GM19324 (cell line): ENCODE results near the gene SIVA1.

Experiments
- ATAC-seq: cut with Tn5 transposase; IDR thresholded peaks from one replicate; pipeline ENCODE4 v1.9.1; 2021; ENCODE audit warnings: mild to moderate bottlenecking, moderate library complexity; ENCODE audit not compliant: unreplicated experiment, low FRiP score

The SIVA1 gene

DNA sequence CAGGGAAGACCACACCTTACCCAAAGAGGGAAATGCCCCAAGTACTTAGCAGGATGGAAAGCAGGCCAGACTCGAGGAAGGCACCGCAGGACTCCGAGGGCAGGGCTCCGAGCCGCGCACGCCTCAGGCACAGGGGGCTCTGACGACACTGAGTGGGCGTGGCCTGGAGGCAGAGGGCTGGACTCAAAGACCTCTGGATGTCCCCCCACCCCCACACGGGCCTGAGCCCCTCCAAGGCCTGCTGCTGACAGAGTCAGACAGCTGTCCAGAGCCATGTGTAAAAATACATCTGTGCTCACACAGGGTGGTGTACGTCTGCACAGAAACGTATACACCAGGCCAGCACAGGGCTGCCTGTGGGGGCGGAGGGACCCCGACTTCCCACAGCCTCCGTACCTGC is 41.2 kb downstream of the SIVA1 start:
- no peak for ATAC-seq

DNA sequence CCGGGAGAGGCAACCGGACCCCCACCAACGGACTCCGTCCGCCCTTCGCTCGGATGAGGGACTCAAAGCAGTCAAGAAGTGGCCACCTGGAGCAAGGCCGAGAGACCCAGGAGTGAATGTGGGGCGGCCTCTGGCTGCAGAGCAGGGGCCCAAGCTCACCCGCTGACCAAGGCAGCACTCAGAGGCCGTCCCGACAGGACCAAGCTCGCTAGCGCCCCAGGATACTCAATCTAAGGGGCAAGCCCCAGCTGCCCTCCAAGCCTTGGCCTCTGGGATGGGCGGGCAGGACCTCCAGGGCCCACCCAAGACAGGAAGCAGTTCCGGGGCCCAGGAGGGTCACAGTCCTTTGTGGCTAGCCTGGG is 41.7 kb downstream of the SIVA1 start:
- ATAC-seq, result no peak

DNA sequence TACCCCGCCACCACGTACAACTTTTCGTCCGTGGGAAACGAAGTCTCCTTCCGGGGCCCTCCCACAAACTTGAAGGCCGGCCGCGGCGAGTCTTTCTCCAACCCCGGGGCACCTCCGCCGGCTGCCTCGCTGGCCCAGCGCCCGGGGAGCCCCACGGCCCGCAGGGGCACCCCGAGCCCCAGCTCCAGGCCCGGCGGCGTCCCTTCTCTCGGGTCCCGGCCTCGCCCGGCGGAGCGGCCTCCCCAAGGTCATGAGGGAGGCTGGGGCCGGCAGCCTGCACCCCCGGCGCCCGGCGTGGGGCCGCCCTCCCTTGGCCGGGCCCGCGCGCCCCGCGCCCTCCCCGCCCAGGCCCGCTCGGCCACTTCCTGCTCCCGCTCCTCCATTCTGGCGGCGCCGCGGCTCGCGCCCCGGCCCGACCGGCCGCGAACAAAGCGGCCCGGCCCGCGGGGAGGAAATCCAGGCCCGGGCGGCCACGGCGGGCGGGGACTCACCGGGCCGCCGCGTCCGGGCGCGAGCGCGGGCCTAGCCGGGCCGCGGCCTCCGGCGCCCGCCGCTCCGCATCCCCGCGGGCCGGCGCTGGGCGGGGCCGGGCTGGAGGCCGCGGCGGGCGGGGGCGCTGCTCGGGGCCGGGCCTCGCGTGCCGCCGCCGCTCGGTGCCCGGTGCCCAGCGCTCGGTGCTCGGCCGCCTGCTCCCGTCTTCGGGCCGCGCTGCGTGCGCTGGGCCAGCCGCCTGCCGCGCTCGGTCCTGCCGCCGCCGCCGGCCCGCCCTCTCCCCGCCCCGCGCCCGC is 42.2 kb downstream of the SIVA1 start, which contains the start of gene AKT1:
Gene AKT1 (minus strand): TSS at position 756 of the 788 bp plus-strand sequence. CDS start 3,105 bp downstream, outside the sequence.
- peak; percentile 33 for ATAC-seq

DNA sequence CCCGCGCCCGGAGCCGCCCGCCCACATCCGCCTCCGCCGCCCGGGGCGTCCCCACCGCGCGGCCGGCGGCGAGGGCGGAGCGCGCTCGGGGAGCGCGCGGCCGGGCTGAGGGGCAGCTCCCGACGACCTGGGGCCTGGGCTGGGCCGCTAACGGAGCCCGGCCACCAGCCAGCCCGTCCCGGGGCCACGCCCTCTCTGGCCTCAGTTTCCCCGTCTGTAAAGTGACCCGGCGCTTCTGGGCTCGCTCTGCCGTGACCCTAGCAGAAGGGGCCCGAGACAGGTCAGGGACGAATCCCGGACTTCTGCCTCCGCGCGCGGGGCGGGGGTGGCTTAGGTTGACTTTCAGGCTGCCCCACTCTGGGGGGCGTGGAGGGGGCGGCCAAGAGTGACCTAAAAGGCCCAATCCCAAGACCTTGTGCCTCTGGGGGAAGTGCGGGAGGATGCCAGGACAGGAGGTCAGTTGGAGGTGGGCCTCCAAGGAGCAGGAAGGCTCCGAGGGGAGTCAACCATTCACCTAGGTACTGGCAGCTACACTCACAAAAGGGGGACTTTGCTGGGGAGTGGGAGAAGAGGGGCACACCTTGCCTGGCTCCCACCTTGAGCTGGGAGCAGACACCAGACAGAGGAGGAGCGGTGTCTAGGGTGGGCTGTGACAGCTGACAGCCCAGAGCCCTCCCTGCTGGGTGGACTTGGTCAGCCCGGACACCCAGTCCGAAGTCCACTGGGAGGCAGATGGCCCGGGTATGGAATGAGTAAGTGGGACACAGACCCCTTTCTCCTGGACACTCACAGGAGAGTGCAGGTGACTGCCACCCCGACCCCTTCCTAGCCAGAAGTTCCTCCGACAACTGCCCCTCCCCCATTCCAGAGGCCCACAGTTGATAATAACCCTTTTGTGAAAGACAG is 43.1 kb downstream of the SIVA1 start:
- peak; percentile 44 for ATAC-seq

DNA sequence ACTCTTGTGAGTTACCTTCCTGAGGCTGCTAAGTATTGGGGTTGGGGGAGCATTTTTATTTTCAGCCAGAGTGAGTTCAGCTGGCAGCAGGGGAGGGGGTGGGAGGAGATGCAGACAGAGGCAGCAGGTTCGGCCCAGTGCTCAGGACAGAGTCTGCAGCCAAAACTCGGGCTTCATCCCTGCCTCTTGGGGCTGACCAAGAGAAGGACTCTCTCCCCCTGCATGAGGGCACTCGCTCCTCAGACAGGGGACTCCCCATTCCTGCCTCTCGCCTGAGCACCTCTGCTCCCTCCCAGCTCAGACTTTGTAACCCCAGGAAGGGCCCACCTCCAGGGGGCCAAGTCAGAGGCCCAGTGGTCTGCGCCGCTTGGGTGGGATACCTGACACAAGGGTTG is 43.7 kb downstream of the SIVA1 start:
- no peak for ATAC-seq

DNA sequence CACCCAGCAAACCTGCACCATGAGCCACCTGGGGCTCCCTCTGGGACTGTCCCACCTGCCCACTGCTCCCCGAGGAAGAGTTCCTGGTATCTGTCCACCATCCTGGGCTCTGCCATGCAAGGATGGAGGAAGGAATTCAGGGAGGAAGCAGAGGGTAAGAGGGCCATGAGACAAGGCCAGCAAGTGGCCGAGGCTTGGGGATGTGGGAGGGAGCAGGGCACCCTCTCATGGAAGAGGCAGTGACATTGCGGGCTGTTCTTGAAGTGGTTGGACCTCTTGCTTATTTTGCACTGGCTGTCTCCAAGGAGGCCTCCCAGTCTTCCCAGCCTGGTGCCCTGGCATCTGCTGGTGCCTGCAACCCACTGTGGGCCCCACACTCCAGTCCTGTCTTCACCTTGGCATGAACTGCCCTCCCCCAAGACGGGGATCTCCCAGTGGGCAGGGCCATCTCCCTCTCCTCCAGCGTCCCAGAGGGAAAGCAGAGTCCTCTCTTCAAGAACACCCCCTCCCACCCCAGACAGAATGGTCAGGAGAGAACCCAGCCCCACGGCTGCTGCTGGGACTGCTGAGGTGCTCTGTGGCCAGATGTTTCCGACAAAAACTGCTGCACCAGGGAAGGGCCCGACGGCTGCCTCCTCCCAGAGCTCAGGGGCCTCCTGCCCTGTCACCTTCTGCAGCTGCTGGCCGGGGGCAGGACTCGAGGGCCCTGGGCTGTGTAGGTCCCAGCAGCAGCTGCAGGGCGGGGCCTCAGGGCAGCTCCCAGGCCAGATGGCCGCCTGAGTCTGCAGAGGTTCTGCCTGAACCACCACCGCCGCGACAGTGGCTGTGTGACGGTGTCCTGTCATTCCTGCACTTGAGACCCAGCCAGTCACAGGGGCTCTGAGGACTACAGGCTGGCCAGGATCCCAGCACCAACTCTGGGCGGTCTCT is 44.4 kb downstream of the SIVA1 start:
- ATAC-seq, result no peak

DNA sequence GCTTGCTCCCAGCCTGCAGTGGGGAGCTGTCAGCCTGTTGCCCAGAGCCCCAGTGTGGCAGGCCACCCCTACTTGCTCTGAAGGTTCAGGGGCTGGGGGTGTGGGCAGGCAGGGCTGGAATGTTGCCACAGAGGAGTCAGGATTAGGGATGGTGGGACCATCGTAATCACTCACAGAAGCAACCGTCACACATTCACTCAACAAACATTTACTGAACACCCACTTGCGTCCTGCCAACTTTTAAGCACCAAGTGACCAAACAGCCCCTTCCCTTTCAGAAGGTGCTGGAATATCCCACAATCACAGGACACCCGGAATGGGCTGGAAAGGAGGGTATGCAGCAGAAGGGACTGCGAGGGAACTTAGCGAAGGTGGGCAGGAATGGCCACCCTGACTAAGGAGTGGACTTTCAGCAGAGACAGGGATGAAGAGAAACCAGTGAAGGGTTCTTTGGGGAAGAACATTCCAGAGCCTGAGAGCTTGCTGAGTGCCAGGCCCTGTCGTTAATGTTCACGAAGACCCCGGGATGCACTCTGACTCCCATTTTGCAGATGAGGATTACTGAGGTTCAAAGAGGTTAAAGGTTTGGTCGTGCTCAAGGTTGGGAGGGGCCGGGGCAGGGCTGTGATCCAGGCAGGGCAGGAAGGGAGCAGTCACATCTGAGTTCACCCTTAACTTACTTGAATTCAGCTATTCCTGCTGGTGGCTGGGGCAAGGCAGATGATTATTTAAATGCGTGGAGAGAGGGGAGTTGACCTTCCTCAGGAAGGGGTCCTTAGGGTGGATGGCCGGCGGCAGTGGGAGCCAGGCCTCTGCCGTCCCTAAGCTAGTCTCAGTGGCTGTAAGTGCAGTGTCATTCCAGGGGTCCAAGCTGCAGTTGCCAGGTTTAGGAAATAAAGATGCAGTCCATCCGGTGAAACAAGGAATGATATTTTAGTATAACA is 45.6 kb downstream of the SIVA1 start:
- no peak for ATAC-seq

DNA sequence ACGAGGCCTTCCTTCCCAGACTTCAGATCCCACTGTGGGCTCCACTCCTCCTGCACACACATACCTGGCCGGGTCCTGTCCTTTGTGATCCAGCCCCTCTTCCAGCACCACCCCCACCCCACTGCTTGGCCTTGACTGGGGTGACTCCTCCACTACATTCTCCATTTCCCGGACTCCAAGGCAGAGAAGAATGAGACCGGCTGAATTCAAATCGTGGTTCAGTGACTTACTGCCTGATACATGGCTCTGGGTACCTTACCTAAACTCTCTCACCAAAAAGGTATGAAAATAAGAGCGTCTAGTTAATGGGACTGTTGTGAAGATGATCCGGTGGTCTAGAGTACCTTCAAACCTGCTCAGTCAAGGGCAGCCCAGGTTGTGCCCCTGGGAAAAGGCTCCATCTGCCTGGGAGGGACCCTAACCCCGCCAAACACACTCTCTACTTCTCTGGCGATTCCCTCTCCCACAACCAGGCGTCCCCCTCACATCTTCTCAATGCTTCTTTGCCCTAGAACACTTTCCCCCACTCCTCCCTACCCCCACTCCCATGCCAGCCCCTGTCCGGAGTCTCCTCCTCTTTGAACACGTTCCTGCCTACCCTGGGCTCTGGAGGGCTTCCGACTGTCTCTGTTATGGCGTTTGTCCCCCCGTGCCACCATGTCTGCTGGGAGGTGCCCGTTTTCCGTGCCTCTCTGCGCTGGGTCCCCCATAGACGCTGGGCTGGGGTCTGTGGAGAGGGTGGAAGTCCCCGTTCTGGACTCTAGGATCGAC is 46.5 kb downstream of the SIVA1 start:
- no peak for ATAC-seq

DNA sequence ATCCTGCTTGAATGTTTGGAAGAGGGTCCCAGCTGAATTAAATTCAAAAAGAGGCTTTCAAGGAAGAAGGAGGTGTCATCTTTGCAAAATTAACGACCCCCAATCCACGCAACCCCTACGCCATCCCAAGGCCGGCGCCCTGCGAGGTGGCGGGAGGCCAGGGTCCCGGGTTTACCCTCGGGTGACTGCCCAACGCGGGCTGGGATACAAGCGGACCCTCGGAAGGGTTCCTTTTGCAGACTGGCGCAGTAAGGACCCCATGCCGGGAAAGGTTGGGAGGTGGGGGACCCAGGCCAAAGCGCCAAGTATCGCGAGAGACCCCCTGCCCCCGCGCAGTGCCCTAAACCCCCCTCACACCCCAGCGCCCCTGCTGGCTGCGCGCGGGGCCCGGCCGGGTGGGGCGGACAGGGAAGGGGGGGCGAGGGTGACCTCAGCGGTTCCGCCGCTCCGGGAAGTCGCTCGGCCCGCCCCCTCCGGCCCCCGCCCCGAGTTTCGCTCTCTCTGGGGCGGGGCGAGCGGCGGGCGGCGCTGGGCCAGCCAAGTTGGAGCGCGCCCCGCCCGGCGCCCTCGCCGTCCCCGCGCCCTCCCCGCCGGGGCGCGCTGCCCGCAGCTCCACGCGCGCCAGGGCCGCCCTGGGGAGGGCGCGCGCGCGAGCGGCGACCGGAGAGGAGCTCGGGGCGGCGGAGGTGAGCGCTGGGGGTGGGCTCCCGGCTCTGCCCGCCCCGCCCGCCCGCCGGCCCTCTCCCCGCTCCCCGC is 47.2 kb downstream of the SIVA1 start:
- ATAC-seq, result peak; percentile 69

DNA sequence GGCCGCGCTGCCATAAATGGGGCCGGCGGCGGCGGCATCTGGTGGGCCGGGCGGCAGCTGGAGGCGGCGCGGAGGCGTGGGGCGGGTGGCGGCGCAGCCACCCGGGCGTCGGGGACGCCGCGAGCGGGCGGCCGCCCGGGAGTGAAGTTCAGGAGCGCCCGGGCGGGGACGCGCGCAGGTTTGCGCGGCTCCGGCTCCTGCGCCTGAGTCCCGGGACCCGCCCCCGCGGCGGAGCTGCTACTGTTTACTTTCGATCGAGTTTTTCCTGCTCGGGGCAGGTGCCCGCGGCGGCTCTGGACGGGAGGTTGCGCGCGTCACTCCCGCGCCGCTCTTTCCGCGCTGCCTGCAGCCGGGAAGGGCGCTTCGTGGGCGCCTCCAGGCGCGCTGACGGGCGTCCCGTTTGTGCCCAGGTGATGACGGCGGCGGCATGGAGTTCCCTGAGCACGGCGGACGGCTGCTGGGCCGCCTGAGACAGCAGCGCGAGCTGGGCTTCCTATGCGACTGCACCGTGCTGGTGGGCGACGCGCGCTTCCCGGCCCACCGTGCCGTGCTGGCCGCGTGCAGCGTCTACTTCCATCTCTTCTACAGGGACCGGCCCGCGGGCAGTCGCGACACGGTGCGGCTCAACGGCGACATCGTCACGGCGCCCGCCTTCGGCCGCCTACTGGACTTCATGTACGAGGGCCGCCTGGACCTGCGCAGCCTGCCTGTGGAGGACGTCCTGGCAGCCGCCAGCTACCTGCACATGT is 48.0 kb downstream of the SIVA1 start, which contains the start of gene ZBTB42:
Gene ZBTB42 (plus strand): TSS at position 331 of the 749 bp plus-strand sequence. CDS start 97 bp downstream, at position 428.
- peak; percentile 47 for ATAC-seq

DNA sequence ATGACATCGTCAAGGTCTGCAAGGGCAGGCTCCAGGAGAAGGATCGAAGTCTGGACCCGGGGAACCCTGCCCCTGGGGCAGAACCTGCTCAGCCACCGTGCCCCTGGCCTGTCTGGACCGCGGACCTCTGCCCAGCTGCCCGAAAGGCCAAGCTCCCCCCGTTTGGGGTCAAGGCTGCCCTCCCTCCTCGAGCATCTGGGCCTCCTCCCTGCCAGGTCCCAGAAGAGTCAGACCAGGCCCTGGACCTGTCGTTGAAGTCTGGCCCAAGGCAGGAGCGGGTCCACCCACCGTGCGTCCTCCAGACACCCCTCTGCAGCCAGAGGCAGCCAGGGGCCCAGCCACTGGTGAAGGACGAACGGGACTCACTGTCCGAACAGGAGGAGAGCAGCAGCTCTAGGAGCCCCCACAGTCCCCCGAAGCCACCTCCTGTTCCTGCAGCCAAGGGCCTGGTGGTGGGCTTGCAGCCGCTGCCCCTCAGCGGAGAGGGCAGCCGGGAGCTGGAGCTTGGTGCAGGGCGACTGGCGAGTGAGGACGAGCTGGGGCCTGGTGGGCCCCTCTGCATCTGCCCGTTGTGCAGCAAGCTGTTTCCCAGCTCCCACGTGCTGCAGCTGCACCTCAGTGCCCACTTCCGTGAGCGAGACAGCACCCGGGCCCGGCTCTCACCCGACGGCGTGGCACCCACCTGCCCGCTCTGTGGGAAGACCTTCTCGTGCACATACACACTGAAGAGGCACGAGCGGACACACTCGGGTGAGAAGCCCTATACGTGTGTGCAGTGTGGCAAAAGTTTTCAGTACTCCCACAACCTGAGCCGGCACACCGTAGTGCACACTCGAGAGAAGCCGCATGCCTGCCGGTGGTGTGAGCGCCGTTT is 48.8 kb downstream of the SIVA1 start:
- no peak for ATAC-seq

DNA sequence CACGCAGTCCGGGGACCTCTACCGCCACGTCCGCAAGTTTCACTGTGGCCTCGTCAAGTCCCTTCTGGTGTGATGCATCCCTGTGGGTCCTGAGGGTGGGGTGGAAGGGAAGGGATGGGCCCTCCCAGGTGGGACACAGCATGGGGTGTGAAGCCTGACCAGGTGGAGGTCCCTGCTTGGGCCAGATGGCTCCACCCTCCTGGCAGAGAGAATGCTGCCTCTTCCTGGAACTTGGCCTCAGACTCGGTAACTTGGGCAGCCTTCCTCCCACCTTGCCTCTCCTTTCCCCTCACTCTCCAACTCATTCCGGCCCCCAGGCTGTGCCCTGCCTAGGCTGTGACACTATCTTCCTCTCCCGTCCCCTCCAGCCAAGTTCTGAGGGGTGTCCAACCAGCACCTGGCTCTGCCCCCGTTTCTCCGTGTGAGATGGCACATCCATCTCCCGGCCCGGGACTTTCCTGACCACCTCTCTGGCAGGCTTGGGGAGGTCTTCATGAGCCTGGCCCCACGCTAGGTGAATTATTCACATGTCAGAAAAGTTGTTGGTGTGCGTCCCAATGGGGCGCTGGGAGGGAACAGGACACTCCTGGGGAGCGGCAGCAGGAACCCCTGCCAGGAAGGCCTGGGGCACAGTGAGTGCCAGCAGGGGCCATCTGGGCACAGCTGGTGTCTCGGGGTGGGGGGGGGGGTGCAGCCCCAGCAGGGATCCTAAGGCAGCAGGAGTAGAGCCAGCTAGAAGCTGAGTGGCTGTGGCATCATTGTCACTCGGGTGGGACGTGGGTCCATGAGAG is 49.6 kb downstream of the SIVA1 start:
- ATAC-seq, result no peak

DNA sequence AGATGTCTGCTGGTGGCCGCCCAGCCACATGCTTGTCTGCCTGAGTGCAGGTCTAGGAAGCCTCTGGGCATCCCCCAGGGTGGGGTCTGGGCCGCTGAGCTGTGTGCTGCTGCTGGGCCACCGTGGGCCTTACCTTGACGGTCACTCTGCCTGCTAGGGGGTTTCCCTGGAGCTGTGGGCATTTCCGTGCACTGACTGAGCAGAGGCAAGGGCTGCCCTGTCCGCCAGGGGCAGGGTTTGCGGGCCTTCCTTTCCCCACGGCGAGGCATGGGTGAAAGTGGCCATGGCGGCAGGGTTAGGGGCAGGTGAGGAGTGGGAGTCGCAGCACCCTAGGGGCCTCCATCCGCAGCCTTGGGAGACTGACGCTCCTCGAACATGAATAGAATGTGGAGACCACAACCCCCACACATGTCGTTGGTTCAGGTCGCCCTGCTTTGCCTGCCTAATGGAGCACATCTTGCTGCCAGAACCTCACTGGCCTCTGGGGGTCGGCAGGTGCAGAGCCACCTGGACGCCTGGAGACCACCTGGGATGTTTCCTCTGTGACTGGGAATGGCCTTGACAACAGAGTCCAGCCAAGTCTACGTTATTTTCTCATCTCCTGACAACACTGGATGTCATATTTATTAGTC is 50.4 kb downstream of the SIVA1 start:
- no peak for ATAC-seq

DNA sequence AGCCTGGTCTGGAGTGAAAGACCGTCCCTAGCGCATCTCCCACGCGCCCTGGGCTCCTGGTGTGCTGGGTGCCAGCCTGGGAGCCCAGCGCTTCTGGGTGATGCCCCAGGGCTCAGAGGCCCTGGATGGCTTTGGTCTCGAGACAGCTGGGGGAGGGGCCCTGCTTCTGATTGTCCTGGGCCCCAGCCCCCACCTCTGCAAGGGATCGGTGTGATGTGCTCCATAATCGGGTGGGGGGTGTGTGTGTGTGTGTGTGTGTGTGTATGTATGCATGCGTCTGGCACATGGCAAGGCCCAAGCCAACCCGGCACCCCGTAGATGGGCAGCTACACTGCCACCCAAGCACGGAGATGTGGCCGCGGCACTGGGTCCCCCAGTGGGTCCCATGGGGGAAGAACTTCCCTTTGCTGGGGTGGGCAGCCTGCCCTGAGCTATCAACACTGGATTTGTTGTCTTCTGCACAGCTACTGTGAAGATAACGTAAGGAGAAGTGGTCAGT is 51.0 kb downstream of the SIVA1 start:
- no peak for ATAC-seq
